Measurements from ENCODE around the gene TAF1C.

TAF1C gene

GRCh38 chr16:84155771-84156170, 31.1 kb downstream of the TAF1C start:
- no peak for DNase-seq

DNA sequence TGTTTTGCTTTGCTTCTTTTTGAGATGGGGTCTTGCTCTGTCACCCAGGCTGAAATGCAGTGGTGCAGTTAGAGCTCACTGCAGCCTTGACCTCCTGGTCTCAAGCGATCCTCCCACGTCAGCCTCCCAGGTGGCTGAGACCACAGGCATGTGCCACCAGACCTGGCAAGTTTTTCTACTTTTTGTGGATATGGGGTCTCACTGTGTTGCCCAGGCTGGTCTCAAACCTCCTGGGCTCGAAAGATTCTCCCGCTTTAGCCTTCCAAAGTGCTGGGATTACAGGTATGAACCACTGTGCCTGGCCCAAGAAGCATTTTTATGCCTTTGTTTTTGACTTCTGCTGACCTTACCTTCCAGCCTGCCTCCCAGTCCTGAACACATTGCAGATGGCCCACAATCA, 31.6 kb downstream of the TAF1C start:
- DNase-seq, result no peak

- no peak for DNase-seq
Measured at GRCh38 chr16:84153660-84154214, 33.1 kb downstream of the TAF1C start.

- no peak for DNase-seq
Measured at GRCh38 chr16:84150926-84151325, 35.9 kb downstream of the TAF1C start.

- DNase-seq, result peak; percentile 96
Measured at GRCh38 chr16:84144859-84145639, 41.8 kb downstream of the TAF1C start, which contains the start of the genes DNAAF1 and HSDL1. DNAAF1 (plus strand) TSS chr16:84145308; CDS start chr16:84145441, 133 bp downstream. HSDL1 (minus strand) TSS chr16:84145177; CDS start chr16:84131321, 13,856 bp downstream.

- DNase-seq, result peak; percentile 41
Measured at GRCh38 chr16:84144209-84144858, 42.5 kb downstream of the TAF1C start.

- no peak for DNase-seq
Measured at GRCh38 chr16:84143784-84144199, 43.1 kb downstream of the TAF1C start.

DNA sequence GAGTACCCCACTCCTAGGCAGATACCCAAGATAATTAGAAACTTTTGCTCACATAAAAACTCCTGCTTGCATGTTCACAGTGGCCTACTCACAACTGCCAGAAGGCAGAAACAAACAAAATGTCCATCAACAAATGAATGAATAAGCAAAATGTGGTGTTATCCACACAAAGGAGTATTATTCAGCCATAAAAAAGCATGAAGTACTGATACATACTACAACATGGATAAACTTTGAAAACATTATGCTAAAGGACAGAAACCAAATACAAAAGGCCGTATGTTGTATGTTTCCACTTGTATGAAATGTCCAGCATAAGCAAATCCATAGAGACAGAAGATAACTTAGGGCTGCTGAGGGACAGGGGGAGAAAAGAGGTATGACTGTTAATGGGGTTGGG, 43.8 kb downstream of the TAF1C start:
- no peak for DNase-seq

DNA sequence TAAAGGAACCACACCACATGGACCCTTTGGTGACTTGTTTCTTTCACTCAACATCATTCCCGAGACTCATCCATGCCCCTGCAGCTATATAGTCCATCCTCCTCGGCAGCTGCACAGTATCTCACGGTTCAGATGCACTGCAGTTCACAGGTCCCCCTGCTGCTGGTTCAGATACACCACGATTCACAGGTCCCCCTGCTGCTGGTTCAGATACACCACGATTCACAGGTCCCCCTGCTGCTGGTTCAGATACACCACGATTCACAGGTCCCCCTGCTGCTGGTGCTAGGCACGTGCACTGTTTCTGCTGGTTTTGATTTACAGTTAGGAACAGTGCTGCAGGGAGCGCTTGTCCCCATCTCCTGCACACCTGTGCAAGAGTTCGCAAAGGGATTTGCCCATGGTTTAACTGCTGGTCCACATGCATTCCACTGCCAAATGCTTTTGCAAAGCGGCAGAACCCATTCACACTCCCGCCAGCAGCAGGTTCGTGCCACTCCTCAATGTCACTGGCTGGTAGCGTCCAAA, 45.6 kb downstream of the TAF1C start:
- DNase-seq, result no peak

DNA sequence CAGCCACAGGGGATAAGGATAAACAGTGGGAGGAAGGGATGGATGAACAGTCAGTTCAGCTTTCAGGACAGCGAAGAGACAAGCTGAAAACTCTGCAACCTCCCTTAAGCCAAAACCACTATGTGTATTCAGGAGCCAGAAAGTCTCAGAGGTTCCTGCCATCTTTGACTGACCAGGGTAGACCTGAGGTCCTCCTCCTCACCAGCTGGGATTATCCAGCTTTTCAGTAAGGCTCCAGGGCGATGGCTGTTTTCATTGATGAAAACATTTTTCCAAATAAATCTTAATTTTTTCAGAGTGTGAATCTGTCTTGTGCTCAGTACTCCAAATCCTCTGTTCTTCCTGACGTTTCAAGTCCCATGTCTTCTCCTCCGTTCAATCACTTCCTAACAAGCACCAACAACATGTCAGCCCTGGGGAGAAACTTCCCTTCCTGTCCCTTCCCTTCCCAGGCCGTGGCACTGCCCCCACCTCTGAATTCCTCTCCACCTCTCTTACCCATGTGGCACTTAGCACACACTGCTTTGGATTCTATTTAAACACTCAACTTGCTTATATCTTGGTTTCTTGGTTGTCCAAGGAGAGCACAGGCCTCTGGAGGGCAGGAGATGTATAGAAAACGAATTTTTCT, 47.1 kb downstream of the TAF1C start:
- no peak for DNase-seq

GRCh38 chr16:84138824-84139627, 47.8 kb downstream of the TAF1C start:
- DNase-seq, result no peak

DNA sequence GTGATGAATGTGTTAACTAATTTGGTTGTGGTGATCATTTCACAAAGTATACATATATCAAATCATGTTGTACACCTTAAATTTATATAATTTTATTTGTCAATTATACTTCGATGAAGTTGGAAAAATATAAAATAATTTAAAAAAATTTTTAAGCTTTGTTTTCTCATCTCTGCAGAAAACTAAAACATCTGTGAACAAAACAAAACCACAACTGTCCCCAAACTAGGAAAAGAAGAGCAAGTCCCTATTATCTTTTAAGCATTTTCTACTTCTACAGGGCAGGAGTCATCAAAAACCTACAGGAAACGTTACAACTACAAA, 48.4 kb downstream of the TAF1C start:
- DNase-seq, result no peak

DNA sequence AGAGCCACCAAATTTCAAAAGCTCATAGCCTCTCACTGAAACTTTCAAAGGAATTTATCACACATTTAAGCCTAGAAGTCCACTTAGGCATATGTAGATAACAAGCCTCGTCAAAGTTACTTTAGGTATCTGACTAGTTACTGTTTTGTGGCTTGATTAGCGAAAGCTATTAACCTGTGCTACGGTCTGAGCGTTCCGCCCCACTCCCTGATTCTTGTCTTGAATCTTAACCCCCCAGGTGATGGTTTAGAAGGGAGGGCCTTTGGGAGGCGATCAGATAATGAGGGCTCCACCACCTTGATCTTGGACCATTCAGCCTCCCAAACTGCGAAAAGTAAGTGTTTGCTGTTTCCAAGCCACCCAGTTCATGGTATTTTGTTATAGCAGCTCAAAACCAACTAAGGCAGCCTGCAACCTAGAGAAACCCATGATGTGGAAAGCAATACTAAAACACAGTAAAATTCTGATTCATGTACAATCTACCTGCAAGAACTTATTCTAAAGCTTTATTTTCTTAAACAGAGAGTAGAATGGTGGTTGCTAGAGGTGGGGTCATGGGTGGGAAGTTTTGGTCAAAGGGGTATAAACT, 49.0 kb downstream of the TAF1C start:
- no peak for DNase-seq

GRCh38 chr16:84137287-84137686, 49.6 kb downstream of the TAF1C start:
- no peak for DNase-seq

- DNase-seq, result no peak
Measured at GRCh38 chr16:84136331-84137125, 50.3 kb downstream of the TAF1C start.

- DNase-seq, result no peak
Measured at GRCh38 chr16:84132527-84133285, 54.2 kb downstream of the TAF1C start.

DNA sequence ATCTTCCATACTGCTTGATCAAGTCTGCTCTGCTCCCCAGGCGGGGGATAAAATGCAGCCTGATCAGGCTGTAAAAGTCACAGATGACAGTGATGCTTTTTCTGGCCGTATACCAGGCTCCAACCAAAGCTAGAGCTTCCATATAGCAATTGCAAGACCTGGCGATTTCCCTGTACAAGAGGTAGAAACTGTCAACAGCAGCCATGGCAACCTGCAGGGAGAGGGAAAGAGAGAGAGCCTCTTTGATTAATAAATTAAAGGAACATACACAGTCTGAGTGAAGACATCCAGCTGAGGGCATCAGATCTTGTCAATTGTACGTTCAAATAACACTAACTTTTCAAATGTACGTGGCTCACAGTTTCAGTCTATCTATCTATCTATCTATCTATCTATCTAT, 55.7 kb downstream of the TAF1C start:
- DNase-seq, result no peak
